GM13977 (cell line): ENCODE results near the gene INHBB.

Experiments used
- DNase-seq: peaks from one replicate; pipeline ENCODE4 v3.0.0; 2012; ENCODE audit warnings: low spot score
- in situ Hi-C: fragments of 300-500 bp; cut with MboI; formaldehyde crosslinking; loops from one replicate; pipeline ENCODE4 v1.12.0; 2022; ENCODE audit warnings: low sequenced_read_pairs, low pct_unique_long_range_greater_than_20kb, mixed read lengths, inconsistent platforms; ENCODE audit not compliant: unreplicated experiment
- TF ChIP-seq, protein P1 (sequence below): IDR thresholded peaks from 2 replicates; pipeline ENCODE4 v1.5.1; 2012; ENCODE audit warnings: mild to moderate bottlenecking, control low read depth; ENCODE audit not compliant: insufficient read depth; ENCODE audit errors: extremely low read depth, missing control alignments

Gene INHBB

DNA sequence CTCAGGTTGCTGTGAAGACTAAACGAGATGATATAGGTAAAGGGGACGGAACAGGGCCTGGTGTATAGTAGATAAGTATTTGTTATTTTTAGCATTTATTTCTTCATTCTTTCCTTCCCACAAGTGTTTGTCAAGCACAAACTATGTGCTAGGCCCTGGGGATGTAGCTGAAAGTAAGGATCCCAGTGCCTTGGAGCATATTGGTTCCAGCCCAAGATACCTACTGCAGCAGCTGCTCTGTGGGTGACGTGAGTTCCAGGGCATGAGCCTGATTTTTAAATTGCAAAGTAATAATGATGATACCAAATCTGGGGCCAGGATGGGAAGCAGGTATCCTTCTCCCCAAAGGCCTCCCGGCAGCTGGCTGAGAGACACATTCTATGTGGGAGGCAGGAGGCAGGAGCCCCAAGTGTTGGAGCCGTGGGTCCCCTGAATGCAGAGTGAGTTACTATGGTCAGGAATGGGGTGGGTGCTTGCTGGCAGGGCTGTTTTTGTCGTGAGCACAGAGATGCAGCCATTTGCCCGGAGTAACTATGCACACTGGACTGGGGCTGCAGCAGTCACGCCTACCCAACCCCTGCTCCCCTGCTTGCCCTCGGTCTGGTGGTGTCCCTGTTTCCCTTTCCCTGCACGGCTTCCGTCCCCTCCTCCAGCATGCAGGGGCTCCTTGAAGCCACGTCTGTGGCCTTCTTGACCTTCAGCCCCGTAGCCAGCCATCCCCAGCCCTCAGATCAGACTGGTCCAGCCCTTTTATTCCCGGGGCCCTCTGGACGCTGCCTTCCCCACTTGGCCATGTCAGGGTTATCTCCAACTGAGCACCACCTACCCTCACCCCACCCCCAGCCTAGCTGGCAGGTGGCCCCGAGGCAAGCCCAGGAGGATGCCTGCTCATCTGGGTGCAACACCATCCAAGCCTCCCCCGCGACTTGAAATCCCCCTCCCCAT, 52.4 kb downstream of the INHBB start:
- TF ChIP-seq, protein P1, sequence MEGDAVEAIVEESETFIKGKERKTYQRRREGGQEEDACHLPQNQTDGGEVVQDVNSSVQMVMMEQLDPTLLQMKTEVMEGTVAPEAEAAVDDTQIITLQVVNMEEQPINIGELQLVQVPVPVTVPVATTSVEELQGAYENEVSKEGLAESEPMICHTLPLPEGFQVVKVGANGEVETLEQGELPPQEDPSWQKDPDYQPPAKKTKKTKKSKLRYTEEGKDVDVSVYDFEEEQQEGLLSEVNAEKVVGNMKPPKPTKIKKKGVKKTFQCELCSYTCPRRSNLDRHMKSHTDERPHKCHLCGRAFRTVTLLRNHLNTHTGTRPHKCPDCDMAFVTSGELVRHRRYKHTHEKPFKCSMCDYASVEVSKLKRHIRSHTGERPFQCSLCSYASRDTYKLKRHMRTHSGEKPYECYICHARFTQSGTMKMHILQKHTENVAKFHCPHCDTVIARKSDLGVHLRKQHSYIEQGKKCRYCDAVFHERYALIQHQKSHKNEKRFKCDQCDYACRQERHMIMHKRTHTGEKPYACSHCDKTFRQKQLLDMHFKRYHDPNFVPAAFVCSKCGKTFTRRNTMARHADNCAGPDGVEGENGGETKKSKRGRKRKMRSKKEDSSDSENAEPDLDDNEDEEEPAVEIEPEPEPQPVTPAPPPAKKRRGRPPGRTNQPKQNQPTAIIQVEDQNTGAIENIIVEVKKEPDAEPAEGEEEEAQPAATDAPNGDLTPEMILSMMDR: no peak
- in situ Hi-C loops: no loop called here
- DNase-seq: no peak

DNA sequence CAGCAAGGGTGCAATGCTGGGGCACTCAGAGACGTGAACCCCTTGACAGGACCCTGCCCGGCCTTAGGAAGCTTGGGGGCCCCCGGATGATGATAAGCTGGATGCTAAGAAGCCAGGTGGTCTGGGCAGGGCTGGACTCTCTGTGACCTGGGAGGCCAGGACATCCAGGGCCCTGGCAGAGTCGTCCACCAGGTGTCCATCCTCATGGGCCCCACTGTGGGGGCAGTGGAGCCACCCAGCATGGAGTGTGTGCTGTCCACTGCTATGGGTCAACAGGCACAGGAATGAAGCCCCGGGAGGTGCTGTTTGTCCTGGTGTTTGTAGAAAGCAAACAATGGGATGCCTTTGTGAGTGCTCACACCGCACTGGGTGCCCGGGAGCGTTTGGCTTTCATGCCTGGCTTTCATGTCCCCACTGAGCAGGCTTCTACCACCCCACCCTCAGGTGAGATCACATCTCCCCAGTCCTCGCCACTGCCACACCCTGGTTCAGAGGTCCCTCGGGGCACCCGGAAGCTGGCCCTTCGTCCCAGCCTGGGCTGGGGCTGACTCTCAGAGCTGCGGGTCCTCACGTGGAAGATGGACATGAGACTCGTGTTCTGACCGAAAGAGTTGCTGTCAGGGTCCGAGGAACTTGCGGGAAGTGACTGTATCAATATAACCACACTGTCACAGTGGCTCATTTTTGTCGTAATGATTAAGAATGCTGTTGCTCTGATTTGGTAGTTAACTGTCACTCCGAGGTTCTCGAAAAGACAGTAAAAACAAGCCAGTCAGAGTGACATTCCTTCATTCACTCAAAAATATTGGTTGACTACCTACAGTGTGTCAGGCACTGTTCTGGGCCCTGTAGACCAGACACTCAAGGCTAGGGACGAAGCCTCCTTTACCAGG, 53.3 kb downstream of the INHBB start:
- TF ChIP-seq, protein P1: no peak
- DNase-seq: no peak
- in situ Hi-C loops: no loop called here

DNA sequence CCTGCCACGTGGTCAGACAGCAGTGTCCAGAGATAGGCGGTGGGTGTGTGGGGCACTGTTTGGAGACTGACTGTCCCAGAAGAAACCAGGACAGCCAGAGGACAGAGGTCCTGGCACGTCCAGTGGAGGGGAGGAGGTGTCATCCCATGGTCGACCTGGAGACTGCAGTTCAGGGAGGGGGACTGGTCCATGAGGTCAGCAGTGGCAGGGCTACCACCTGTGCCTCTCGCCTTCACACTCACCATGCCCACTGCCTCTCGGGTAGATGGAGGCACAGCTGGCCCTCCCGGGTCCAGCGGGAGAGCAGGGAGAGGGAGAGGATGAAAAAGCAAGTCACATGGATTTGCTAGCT, 53.9 kb downstream of the INHBB start:
- TF ChIP-seq, protein P1: no peak
- in situ Hi-C loops: no loop called here
- no peak for DNase-seq

DNA sequence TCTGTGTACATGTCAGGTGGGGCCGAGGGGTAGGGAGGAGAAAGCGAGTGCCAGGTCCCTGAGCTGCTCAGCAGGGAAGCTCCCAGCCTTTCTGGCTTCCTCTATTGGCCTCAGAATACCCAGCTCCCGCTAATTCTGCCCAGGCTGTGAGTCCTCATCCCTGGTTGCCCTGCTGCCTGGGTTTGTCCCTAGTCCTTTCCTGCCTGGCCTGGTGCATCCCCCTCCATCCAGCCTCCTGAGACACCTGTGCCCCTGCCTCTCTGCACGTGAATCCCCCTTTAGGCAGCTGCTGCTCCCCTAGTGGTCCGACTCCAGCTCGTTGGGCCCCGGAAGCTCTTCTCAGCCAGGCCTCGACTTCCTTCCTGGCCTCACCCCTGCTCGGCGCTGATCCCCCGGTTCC, 54.6 kb downstream of the INHBB start:
- DNase-seq: no peak
- in situ Hi-C loops: no loop called here
- TF ChIP-seq, protein P1: no peak
